Muscle layer of colon (tissue), 2 donors: Measurements from ENCODE around the gene COMMD2.

Experiments used
- H3K27ac ChIP-seq: one replicate; pipeline ENCODE4 v1.7.0; 2013; ENCODE audit warnings: low read depth, mild to moderate bottlenecking, low read length, moderate library complexity
- H3K27me3 ChIP-seq, 2 donors: one replicate each; pipeline ENCODE4 v1.7.0; 2013; ENCODE audit warnings: low read length in 2 of 2, mild to moderate bottlenecking in 2 of 2; ENCODE audit not compliant: insufficient read depth in 2 of 2, control insufficient read depth in 1 of 2
- H3K36me3 ChIP-seq: one replicate; pipeline ENCODE4 v1.7.0; 2013; ENCODE audit warnings: mild to moderate bottlenecking, low read length; ENCODE audit not compliant: insufficient read depth
- H3K4me1 ChIP-seq: one replicate; pipeline ENCODE4 v1.7.0; 2013; ENCODE audit warnings: mild to moderate bottlenecking, low read length; ENCODE audit not compliant: insufficient read depth
- H3K4me3 ChIP-seq, 2 donors: one replicate each; pipeline ENCODE4 v1.7.0; 2013; ENCODE audit warnings: low read length in 2 of 2, low read depth in 1 of 2, mild to moderate bottlenecking in 1 of 2, moderate library complexity in 1 of 2
- H3K9ac ChIP-seq: one replicate; pipeline ENCODE4 v1.7.0; 2013; ENCODE audit warnings: low read length
- H3K9me3 ChIP-seq: one replicate; pipeline ENCODE4 v1.7.0; 2013; ENCODE audit warnings: mild to moderate bottlenecking, low read length
- donor health status: abdominal sarcoma.
- donor health status: Adenocarcinoma of cecum.

COMMD2 gene

DNA sequence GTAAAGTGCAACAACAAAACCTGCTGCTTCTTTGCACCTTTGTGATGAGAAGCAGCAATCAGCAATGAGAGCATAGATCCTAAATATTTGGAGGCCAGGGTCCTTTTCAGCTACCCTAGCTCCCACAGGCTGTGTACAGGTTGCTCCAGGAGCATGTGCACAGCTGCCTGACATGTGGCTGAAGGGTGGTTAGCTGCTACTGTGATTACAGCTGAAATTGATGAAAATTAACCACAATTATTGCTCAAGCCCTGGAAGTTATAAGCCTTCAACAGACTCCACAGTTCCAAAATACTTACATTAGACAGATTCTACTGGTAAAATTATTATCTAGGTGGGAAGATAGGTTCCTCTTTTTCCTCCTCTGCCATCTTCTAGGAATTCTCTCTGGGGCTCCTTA lies 28.5 kb downstream of the COMMD2 start:
- no peaks in the 10 kb centered on the region for H3K36me3 ChIP-seq
- H3K9me3 ChIP-seq, result no peaks in the 10 kb centered on the region
- H3K4me1 ChIP-seq, result no peaks in the 10 kb centered on the region
- H3K27me3 ChIP-seq, result no peaks in the 10 kb centered on the region
- no peak overlapping the region for H3K4me3 ChIP-seq
- no peak overlapping the region for H3K9ac ChIP-seq
- H3K27ac ChIP-seq, result no peak overlapping the region

DNA sequence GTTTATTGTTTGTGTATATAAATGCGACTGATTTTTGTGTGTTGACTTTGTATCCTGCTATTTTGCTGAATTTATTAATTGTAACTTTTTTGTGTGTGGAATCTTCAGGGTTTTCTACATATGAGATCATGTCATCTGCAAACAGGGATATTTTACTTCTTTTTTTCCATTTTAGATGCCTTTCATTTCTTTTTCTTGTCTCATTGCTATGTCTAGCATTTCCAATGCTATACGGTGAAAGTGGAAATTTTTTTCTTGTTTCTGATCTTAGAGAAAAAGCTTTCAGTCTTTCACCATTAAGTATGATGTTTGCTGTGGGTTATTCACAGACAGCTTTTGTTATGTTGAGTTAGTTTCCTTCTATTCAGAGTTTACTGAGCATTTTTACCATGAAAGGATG lies 31.4 kb downstream of the COMMD2 start:
- H3K9ac ChIP-seq, result no peak overlapping the region
- no peaks in the 10 kb centered on the region for H3K4me1 ChIP-seq
- H3K27ac ChIP-seq, result no peak overlapping the region
- no peak overlapping the region for H3K4me3 ChIP-seq
- H3K27me3 ChIP-seq, result no peaks in the 10 kb centered on the region
- H3K36me3 ChIP-seq, result no peaks in the 10 kb centered on the region
- no peaks in the 10 kb centered on the region for H3K9me3 ChIP-seq

DNA sequence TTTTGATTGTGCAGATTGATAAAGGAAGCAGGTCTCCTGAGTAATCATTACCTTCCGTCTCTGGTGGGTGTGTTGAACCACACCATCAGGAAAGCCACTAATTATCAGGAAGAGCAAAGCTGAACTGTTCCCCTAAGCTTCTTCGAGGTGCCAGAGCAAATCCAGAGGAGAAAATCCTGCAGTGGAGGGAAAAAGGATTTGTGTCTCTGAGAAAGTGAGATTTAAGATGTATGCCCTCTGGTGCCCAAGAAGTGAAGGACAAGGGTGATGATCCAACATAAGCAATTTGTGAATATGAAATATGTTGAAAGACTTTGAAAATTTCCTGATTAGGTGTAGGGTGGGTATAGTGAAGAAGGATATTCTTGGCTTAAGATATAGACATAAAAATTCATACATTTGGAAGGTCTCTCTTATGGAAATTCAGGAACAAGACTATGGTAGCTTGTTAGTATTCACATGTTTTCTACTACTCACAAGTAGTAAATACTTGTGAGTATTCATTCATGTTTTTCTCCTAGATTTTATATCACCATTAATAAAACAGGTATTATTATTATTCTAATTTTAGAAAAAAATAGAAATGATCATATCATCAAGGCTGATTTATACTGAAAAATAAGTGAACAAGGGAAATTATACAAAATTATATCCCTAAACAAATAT lies 34.8 kb downstream of the COMMD2 start:
- H3K36me3 ChIP-seq, result no peaks in the 10 kb centered on the region
- H3K27ac ChIP-seq, result no peak overlapping the region
- no peaks in the 10 kb centered on the region for H3K9me3 ChIP-seq
- H3K4me3 ChIP-seq, result no peak overlapping the region
- peak overlapping the region; percentile 17 for H3K9ac ChIP-seq
- no peaks in the 10 kb centered on the region for H3K27me3 ChIP-seq
- no peaks in the 10 kb centered on the region for H3K4me1 ChIP-seq

DNA sequence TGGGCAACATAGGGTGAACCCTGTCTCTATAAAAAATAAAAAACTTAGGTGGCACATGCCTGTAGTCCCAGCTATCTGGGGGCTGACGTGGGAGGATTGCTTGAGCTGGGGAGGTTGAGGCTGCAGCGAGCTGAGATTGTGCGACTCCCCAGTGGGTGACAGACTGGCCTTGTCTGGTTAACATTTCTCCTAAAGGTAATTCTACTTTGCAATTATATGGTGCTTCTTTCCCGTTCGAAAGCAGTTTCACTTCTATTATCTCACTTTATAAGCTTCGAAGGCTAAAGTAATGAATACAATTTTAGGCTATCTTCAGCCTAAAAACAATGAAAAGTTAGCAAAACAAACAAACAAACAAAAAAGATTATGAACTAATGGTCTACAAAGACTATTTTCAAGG lies 35.3 kb downstream of the COMMD2 start:
- H3K4me1 ChIP-seq, result no peaks in the 10 kb centered on the region
- H3K9ac ChIP-seq, result peak overlapping the region; percentile 17
- no peaks in the 10 kb centered on the region for H3K27me3 ChIP-seq
- no peaks in the 10 kb centered on the region for H3K9me3 ChIP-seq
- no peaks in the 10 kb centered on the region for H3K36me3 ChIP-seq
- no peak overlapping the region for H3K4me3 ChIP-seq
- no peak overlapping the region for H3K27ac ChIP-seq

DNA sequence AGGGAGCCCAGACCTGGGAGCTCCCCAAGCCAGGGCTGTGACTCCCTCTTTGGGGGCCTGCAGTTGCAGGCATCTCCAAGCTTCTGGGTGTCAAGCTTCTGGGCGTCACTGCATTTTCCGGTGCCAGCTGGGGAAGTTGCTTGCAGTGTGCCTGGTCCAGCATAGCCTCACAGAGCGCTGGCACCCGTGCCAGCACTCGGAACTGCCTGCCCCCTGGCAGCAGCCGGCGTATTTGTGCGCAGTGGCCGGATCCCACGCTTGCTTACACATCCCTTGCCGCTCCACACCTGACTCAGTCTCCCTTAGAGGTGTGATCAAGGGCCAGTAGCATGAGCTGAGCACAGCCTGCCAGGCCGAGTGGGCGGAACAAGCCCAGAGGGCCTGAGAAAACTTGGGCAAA lies 37.0 kb downstream of the COMMD2 start:
- no peak overlapping the region for H3K27ac ChIP-seq

DNA sequence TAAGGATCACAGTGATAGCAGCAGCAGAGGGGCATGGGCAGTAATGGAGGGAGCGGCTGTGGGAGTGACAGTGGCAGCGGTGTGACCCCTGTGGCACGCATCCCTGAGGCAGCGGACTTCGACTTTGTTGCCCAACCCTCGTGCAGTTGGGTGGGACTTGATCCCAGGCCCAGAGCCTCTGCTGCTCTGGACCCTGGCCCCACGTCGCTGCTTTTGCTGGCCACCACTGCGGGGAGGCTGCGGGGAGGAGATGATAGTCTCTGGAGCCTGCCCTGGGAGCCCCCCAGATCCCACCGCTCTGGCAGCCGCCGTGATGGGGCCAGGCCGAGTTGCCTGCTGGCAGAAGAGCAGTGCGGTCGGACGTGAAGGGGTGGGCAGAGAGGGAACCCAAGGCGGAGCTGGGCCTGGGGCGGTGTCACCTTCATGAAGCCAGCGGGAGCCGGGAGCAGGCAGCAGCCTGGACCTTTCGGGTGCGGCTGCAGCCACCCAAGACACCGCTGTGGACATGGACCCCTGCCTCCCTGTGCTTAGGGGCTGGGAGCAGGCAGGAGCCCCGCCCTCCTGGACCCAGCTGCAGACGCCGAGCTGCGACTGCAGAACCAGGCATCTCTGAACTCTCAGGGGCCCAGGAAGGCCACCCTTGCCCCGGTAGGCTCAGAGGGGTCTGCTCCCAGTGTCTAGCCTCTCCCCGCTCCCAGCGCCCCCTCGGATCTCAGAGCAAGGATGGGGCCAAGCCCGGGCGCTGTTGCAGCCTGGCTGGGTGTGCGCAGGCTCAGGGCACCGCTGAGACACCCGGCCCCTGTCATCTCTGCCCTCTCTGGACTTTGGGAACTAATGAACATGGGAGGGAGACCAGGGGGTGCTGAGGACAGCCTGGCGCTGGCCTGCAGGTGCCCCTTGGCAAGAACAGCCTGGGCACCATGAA lies 38.3 kb downstream of the COMMD2 start:
- no peaks in the 10 kb centered on the region for H3K27me3 ChIP-seq
- H3K9ac ChIP-seq, result no peak overlapping the region
- H3K27ac ChIP-seq, result no peak overlapping the region
- no peak overlapping the region for H3K4me3 ChIP-seq
- H3K9me3 ChIP-seq, result no peaks in the 10 kb centered on the region
- H3K36me3 ChIP-seq, result no peaks in the 10 kb centered on the region
- no peaks in the 10 kb centered on the region for H3K4me1 ChIP-seq

More for the DNA sequence above, 37.0 kb downstream of the COMMD2 start:
- Histone ChIP-seq H3K9me3 (no peaks in the 10 kb centered on the region), H3K36me3 (no peaks in the 10 kb centered on the region), H3K4me3 (no peak overlapping the region), H3K4me1 (no peaks in the 10 kb centered on the region), H3K9ac (no peak overlapping the region), H3K27me3 (no peaks in the 10 kb centered on the region)

DNA sequence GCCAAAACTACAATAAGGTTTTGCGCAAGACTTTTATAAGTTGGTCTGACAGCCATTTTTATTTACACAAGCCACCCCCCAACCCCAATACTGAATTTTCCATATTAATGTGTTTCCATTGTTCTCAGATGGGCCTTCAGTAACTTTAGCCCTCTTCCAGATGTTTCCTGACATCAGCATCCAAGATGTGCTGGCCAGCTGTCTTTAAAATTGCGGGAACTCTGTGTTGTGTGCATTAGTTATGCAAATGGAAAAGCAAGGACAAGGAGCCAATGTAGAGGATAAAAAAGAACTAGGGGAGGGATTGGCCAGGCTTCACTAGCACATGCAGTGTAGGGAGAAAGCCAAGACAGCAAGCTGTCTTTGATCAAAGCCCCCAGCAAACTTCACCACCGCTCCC lies 45.4 kb downstream of the COMMD2 start:
- H3K27me3 ChIP-seq, result no peaks in the 10 kb centered on the region
- H3K9me3 ChIP-seq, result no peaks in the 10 kb centered on the region
- H3K36me3 ChIP-seq, result no peaks in the 10 kb centered on the region
- no peak overlapping the region for H3K9ac ChIP-seq
- no peak overlapping the region for H3K27ac ChIP-seq
- H3K4me3 ChIP-seq, result no peak overlapping the region
- H3K4me1 ChIP-seq, result peaks cover 4% of the 10 kb centered on the region

DNA sequence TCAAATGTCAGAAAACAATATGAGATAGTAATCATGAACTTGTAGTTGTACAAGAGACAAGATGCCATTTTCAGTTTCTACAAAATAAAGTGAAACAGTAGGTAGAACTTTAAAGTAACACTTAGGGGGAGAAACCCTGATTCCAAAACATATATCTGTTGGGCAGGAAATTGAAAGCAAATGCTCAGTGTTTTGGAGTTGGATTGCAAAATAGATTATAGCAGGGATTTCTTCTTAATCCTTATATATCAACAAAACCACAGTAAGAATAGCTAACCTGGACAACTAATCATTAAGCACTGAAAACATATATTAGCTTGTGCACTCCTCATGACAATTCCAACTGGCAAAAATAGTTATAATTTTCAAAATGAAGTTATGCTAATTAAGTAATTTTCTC lies 46.9 kb downstream of the COMMD2 start:
- no peaks in the 10 kb centered on the region for H3K27me3 ChIP-seq
- H3K9me3 ChIP-seq, result no peaks in the 10 kb centered on the region
- H3K36me3 ChIP-seq, result no peaks in the 10 kb centered on the region
- H3K4me1 ChIP-seq, result peaks cover 4% of the 10 kb centered on the region
- no peak overlapping the region for H3K27ac ChIP-seq
- no peak overlapping the region for H3K4me3 ChIP-seq
- no peak overlapping the region for H3K9ac ChIP-seq

DNA sequence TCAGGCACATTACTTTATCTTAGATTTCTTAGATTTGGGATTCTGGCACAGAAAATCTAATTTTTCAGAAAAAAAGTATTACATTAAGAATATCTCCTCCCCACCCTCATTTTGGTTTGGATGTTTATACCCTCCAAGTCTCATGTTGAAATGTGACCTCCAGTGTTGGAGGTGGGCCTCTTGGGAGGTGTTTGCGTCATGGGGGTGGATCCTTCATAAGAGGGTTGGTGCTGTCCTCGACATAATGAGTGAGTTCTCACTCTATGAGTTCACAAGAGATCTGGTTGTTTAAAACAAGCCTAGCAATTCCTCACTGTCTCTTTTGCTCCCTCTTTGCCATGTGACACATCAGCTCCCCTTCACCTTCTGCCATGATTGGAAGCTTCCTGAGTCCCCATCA lies 48.8 kb downstream of the COMMD2 start:
- H3K27ac ChIP-seq, result no peak overlapping the region
- H3K9me3 ChIP-seq, result no peaks in the 10 kb centered on the region
- H3K4me3 ChIP-seq, result no peak overlapping the region
- H3K27me3 ChIP-seq, result no peaks in the 10 kb centered on the region
- H3K4me1 ChIP-seq, result peaks cover 4% of the 10 kb centered on the region
- no peaks in the 10 kb centered on the region for H3K36me3 ChIP-seq
- H3K9ac ChIP-seq, result no peak overlapping the region

DNA sequence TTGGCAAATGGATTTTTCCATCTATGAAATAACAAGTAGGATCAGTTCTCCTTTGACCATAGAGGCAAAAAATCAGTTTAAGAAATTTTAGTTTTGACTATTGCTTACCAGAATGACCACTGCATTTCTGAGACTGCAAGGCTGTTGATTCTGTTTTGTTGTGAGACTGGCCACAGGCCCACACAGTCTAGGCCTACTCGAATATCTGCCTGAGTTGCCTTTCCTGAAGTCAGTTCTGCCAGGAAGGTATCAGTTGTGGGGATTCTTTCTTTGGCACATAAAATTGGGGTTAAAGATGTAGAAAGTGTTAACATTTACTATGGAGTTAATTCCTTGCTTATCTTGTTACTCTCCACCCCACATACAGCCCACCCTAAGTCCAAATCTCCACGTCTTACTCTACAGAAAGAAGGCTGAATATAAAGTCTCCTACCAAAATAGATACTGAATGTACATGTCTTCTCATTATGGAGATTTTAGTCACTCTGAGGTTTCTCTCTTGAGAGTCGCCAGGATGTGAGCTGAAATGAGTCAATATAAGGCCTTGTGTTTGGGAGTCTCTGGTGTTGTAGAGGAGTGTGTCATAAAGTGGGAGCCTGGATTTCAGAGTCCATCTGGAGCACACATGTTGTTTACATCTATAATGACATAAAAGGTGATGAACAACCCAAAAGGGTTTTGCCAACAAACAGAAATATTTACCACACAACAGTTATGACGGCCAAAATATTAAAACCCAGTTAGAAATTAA lies 49.4 kb downstream of the COMMD2 start:
- Histone ChIP-seq H3K4me3 (no peak overlapping the region), H3K9ac (no peak overlapping the region), H3K36me3 (no peaks in the 10 kb centered on the region), H3K4me1 (peaks cover 4% of the 10 kb centered on the region), H3K27ac (no peak overlapping the region), H3K9me3 (no peaks in the 10 kb centered on the region), H3K27me3 (no peaks in the 10 kb centered on the region)

DNA sequence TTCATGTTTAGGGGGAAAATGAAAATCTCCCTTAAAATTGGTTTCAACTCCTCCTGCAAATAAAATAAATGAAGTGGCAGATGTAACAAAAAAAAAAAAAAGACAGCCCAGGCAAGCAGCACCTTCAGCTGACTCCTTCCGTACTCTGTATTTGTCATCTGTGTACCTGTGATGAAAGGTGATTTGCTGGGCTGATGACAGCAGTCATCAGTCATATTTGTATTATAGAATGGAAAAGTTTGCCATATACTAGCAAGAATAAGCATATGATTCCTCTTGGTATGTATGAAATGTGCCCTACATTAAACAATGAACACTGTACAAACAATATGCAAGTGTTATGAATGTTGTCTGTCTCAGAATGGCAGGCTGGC lies 50.3 kb downstream of the COMMD2 start:
- Histone ChIP-seq H3K27ac (no peak overlapping the region), H3K4me1 (peaks cover 4% of the 10 kb centered on the region), H3K4me3 (no peak overlapping the region), H3K9me3 (no peaks in the 10 kb centered on the region), H3K36me3 (no peaks in the 10 kb centered on the region), H3K9ac (no peak overlapping the region), H3K27me3 (no peaks in the 10 kb centered on the region)
